ENCODE measurements around the gene SHC3.

The SHC3 gene

GRCh38 chr9:89175828-89176261 lies 2.8 kb downstream of the SHC3 start:
- no peak for TF ChIP-seq SIN3A (IDR thresholded peaks at IDR 0.05; ENCODE audit: borderline replicate concordance, insufficient read depth, low read length)
- no peak for TF ChIP-seq FOXP2 (optimal IDR thresholded peaks at IDR 0.05; ENCODE audit: borderline replicate concordance, extremely low read depth, extremely low read length, insufficient read depth)
- no peak for TF ChIP-seq TAF1 (IDR thresholded peaks at IDR 0.05; ENCODE audit: borderline replicate concordance, insufficient read depth, low read length)

GRCh38 chr9:89174291-89174690 lies 4.3 kb downstream of the SHC3 start:
- TF ChIP-seq FOXP2 (optimal IDR thresholded peaks at IDR 0.05; ENCODE audit: borderline replicate concordance, extremely low read depth, extremely low read length, insufficient read depth) = no peak

GRCh38 chr9:89173072-89173471 lies 5.5 kb downstream of the SHC3 start:
- TF ChIP-seq POLR2AphosphoS5 (IDR thresholded peaks at IDR 0.05; ENCODE audit: low read depth, low read length) = no peak
- no peak for TF ChIP-seq SIN3A (IDR thresholded peaks at IDR 0.05; ENCODE audit: borderline replicate concordance, insufficient read depth, low read length)
- no peak for TF ChIP-seq FOXP2 (optimal IDR thresholded peaks at IDR 0.05; ENCODE audit: borderline replicate concordance, extremely low read depth, extremely low read length, insufficient read depth)
- TF ChIP-seq TAF1 (IDR thresholded peaks at IDR 0.05; ENCODE audit: borderline replicate concordance, insufficient read depth, low read length) = no peak
- TF ChIP-seq REST (IDR thresholded peaks at IDR 0.05; ENCODE audit: insufficient read depth in 1 of 2, low read depth in 2 of 2, low read length in 2 of 2) = no peak

- no peak for TF ChIP-seq FOXP2 (optimal IDR thresholded peaks at IDR 0.05; ENCODE audit: borderline replicate concordance, extremely low read depth, extremely low read length, insufficient read depth)
- TF ChIP-seq SIN3A (IDR thresholded peaks at IDR 0.05; ENCODE audit: borderline replicate concordance, insufficient read depth, low read length) = no peak
- no peak for TF ChIP-seq REST (IDR thresholded peaks at IDR 0.05; ENCODE audit: insufficient read depth in 1 of 2, low read depth in 2 of 2, low read length in 2 of 2)
- TF ChIP-seq POLR2AphosphoS5 (IDR thresholded peaks at IDR 0.05; ENCODE audit: low read depth, low read length) = no peak
- TF ChIP-seq TAF1 (IDR thresholded peaks at IDR 0.05; ENCODE audit: borderline replicate concordance, insufficient read depth, low read length) = no peak
These were observed 6.2 kb downstream of the SHC3 start for GRCh38 chr9:89172398-89172797.

- no peak for TF ChIP-seq TAF1 (IDR thresholded peaks at IDR 0.05; ENCODE audit: borderline replicate concordance, insufficient read depth, low read length)
- TF ChIP-seq POLR2AphosphoS5 (IDR thresholded peaks at IDR 0.05; ENCODE audit: low read depth, low read length) = 0 out of 2 replicates have a peak, but pooled peaks have one; percentile 31
These were observed 6.9 kb downstream of the SHC3 start for GRCh38 chr9:89171693-89172092.

GRCh38 chr9:89171231-89171630 lies 7.4 kb downstream of the SHC3 start:
- no peak for TF ChIP-seq REST (IDR thresholded peaks at IDR 0.05; ENCODE audit: insufficient read depth in 1 of 2, low read depth in 2 of 2, low read length in 2 of 2)
- no peak for TF ChIP-seq TAF1 (IDR thresholded peaks at IDR 0.05; ENCODE audit: borderline replicate concordance, insufficient read depth, low read length)
- TF ChIP-seq POLR2AphosphoS5 (IDR thresholded peaks at IDR 0.05; ENCODE audit: low read depth, low read length) = no peak
- no peak for TF ChIP-seq FOXP2 (optimal IDR thresholded peaks at IDR 0.05; ENCODE audit: borderline replicate concordance, extremely low read depth, extremely low read length, insufficient read depth)
- no peak for TF ChIP-seq SIN3A (IDR thresholded peaks at IDR 0.05; ENCODE audit: borderline replicate concordance, insufficient read depth, low read length)
